WTC11 (cell line): ENCODE measurements around the gene RAD23A. TPM values are rescaled to one million over a fixed set of nuclear protein-coding genes. Genes with fewer than 3 reads are reported as not detected.

Source experiments
- ATAC-seq: fragments of 200-7000 bp; cut with Tn5 transposase; 2 replicates; pipeline ENCODE4 v1.10.0; 2021; ENCODE audit warnings: mild to moderate bottlenecking, moderate library complexity
- CTCF ChIA-PET: fragments of 300-600 bp; sonication (Branson Sonifier 250); formaldehyde crosslinking; loops from one replicate; lab custom pipeline; 2021; ENCODE audit warnings: antibody characterized with exemption; lab: Charles Lee
- POLR2A ChIA-PET: fragments of 350-600 bp; sonication (Branson Sonifier 250); formaldehyde crosslinking; loops from one replicate; lab custom pipeline; 2021; ENCODE audit warnings: antibody characterized with exemption; lab: Charles Lee
- DNase-seq: peaks from one replicate; pipeline ENCODE4 v3.0.0; 2021; ENCODE audit warnings: low spot score
- H3K27ac Mint-ChIP-seq: 2 replicates; pipeline ENCODE4 v1.8.0; 2021; ENCODE audit warnings: mixed read lengths
- H3K27me3 Mint-ChIP-seq: 2 replicates; pipeline ENCODE4 v1.8.0; 2021; ENCODE audit warnings: low read depth, mild to moderate bottlenecking, moderate library complexity, mixed read lengths
- H3K36me3 Mint-ChIP-seq: 2 replicates; pipeline ENCODE4 v1.8.0; 2021; ENCODE audit warnings: mixed read lengths
- H3K4me1 Mint-ChIP-seq: 2 replicates; pipeline ENCODE4 v1.8.0; 2022; ENCODE audit warnings: mixed read lengths
- H3K4me3 Mint-ChIP-seq: 2 replicates; pipeline ENCODE4 v1.8.0; 2021; ENCODE audit warnings: mild to moderate bottlenecking, moderate library complexity, mixed read lengths
- H3K9me3 Mint-ChIP-seq: 2 replicates; pipeline ENCODE4 v1.8.0; 2021; ENCODE audit warnings: mixed read lengths
- ATF1 ChIP-seq: sonication (generic); formaldehyde crosslinking; IDR thresholded peaks from 2 replicates; pipeline ENCODE4 v1.8.1; 2023; ENCODE audit warnings: mild to moderate bottlenecking, moderate library complexity, missing genetic modification reagents
- ESRRA ChIP-seq: sonication (generic); formaldehyde crosslinking; IDR thresholded peaks from 2 replicates; pipeline ENCODE4 v1.8.1; 2022; ENCODE audit warnings: mild to moderate bottlenecking, missing genetic modification reagents, borderline replicate concordance
- ETV6 ChIP-seq: sonication (generic); formaldehyde crosslinking; IDR thresholded peaks from 2 replicates; pipeline ENCODE4 v1.8.1; 2022; ENCODE audit warnings: mild to moderate bottlenecking, missing genetic modification reagents
- FOXJ3 ChIP-seq: sonication (generic); formaldehyde crosslinking; IDR thresholded peaks from 2 replicates; pipeline ENCODE4 v1.9.0; 2021; ENCODE audit warnings: missing genetic modification reagents, mild to moderate bottlenecking, borderline replicate concordance
- FOXP4 ChIP-seq: sonication (generic); formaldehyde crosslinking; IDR thresholded peaks from 2 replicates; pipeline ENCODE4 v1.8.0; 2022; ENCODE audit warnings: mild to moderate bottlenecking, missing genetic modification reagents
- GTF2I ChIP-seq: fragments of 250-450 bp; sonication (Bioruptor Pico); conservative IDR thresholded peaks from 2 replicates; pipeline ENCODE4 v1.4.0; 2021; ENCODE audit warnings: mild to moderate bottlenecking
- MLX ChIP-seq: sonication (generic); formaldehyde crosslinking; IDR thresholded peaks from 2 replicates; pipeline ENCODE4 v1.8.1; 2023; ENCODE audit warnings: mild to moderate bottlenecking, missing genetic modification reagents, moderate library complexity
- NFATC4 ChIP-seq: fragments of 250-450 bp; sonication (Bioruptor Pico); IDR thresholded peaks from 2 replicates; pipeline ENCODE4 v1.9.0; 2021; ENCODE audit warnings: mild to moderate bottlenecking
- NFE2L1 ChIP-seq: sonication (generic); formaldehyde crosslinking; IDR thresholded peaks from 2 replicates; pipeline ENCODE4 v1.8.1; 2023; ENCODE audit warnings: missing genetic modification reagents
- RORB ChIP-seq: fragments of 250-450 bp; sonication (Bioruptor Pico); IDR thresholded peaks from 2 replicates; pipeline ENCODE4 v1.9.0; 2021; ENCODE audit warnings: mild to moderate bottlenecking
- SMAD4 ChIP-seq: sonication (generic); formaldehyde crosslinking; IDR thresholded peaks from 2 replicates; pipeline ENCODE4 v1.8.0; 2022; ENCODE audit warnings: mild to moderate bottlenecking, missing genetic modification reagents
- TCF7 ChIP-seq: sonication (generic); formaldehyde crosslinking; IDR thresholded peaks from 2 replicates; pipeline ENCODE4 v1.8.0; 2022; ENCODE audit warnings: mild to moderate bottlenecking, low read depth, missing genetic modification reagents, moderate library complexity
- ZNF219 ChIP-seq: sonication (generic); formaldehyde crosslinking; IDR thresholded peaks from 2 replicates; pipeline ENCODE4 v1.8.0; 2023; ENCODE audit warnings: missing genetic modification reagents, mild to moderate bottlenecking, borderline replicate concordance
- ZNF317 ChIP-seq: sonication (generic); formaldehyde crosslinking; IDR thresholded peaks from 2 replicates; pipeline ENCODE4 v1.8.1; 2023; ENCODE audit warnings: low read depth, mild to moderate bottlenecking, moderate library complexity, missing genetic modification reagents, borderline replicate concordance
- ZNF416 ChIP-seq: fragments of 250-450 bp; sonication (Bioruptor Pico); IDR thresholded peaks from 2 replicates; pipeline ENCODE4 v1.9.0; 2021; ENCODE audit warnings: mild to moderate bottlenecking, inconsistent platforms
- ZNF425 ChIP-seq: fragments of 250-450 bp; sonication (Bioruptor Pico); conservative IDR thresholded peaks from 2 replicates; pipeline ENCODE4 v1.9.0; 2021; ENCODE audit warnings: mild to moderate bottlenecking
- ZNF512 ChIP-seq: sonication (generic); formaldehyde crosslinking; IDR thresholded peaks from 2 replicates; pipeline ENCODE4 v1.8.1; 2022; ENCODE audit warnings: missing genetic modification reagents, borderline replicate concordance
- ZNF671 ChIP-seq: fragments of 250-450 bp; sonication (Bioruptor Pico); IDR thresholded peaks from 2 replicates; pipeline ENCODE4 v1.8.0; 2021; ENCODE audit warnings: mild to moderate bottlenecking
- total RNA-seq: library from RNA; stranded (reverse); gene quantifications from 3 replicates; pipeline ENCODE4 v1.2.3, GENCODE V29; 2021

RAD23A gene
- total RNA-seq, 1 experiment from 2014 or later, result 84.3 TPM

GRCh38 chr19:12970070-12970820 is 24.6 kb downstream of the RAD23A start:
- H3K4me1 Mint-ChIP-seq, result no peaks in the 10 kb centered on the region
- no peaks in the 10 kb centered on the region for H3K9me3 Mint-ChIP-seq
- CTCF ChIA-PET, result interaction anchor here (1.1 to 1.4 kb wide), 4 partner anchors 8 to 131 kb away, joined by 3 to 11 read pairs (median 4); no protein-coding TSS in a partner anchor
- TF ChIP-seq GTF2I (CRISPR knock-in tag), result peak; percentile 71
- no peak for TF ChIP-seq ETV6
- no peaks in the 10 kb centered on the region for H3K27me3 Mint-ChIP-seq
- H3K36me3 Mint-ChIP-seq, result no peaks in the 10 kb centered on the region
- ATAC-seq (no peak), DNase-seq (no peak)
- no peak overlapping the region for H3K27ac Mint-ChIP-seq
- H3K4me3 Mint-ChIP-seq, result no peak overlapping the region
- POLR2A ChIA-PET, result no interaction called here

GRCh38 chr19:12973236-12973635 is 27.6 kb downstream of the RAD23A start:
- TF ChIP-seq NFE2L1, result no peak
- no peak for TF ChIP-seq FOXP4 (CRISPR knock-in tag)
- H3K9me3 Mint-ChIP-seq, result no peaks in the 10 kb centered on the region
- H3K4me3 Mint-ChIP-seq, result no peak overlapping the region
- ChIA-PET POLR2A (interaction anchor here (0.7 kb wide), 2 partner anchors 138 to 150 kb away, joined by 3 to 4 read pairs; no protein-coding TSS in a partner anchor), CTCF (interaction anchor here (0.6 to 9.9 kb wide), 5 partner anchors 7 to 223 kb away, joined by 3 to 197 read pairs (median 3); no protein-coding TSS in a partner anchor)
- H3K4me1 Mint-ChIP-seq, result no peaks in the 10 kb centered on the region
- H3K27ac Mint-ChIP-seq, result no peak overlapping the region
- ATAC-seq (no peak), DNase-seq (no peak)
- H3K36me3 Mint-ChIP-seq, result no peaks in the 10 kb centered on the region
- H3K27me3 Mint-ChIP-seq, result no peaks in the 10 kb centered on the region; the same call in 1 of the 2 replicates

- no peak for DNase-seq
- CTCF ChIA-PET, result interaction anchor here (1.0 to 9.9 kb wide), 5 partner anchors 9 to 127 kb away, joined by 3 to 276 read pairs (median 188); no protein-coding TSS in a partner anchor
- no peaks in the 10 kb centered on the region for H3K36me3 Mint-ChIP-seq
- TF ChIP-seq ESRRA (CRISPR knock-in tag) (no peak), FOXJ3 (no peak), ZNF317 (CRISPR knock-in tag) (no peak), ZNF512 (CRISPR knock-in tag) (no peak), ATF1 (no peak), ZNF219 (CRISPR knock-in tag) (no peak), NFATC4 (no peak), MLX (CRISPR knock-in tag) (no peak), GTF2I (CRISPR knock-in tag) (no peak), RORB (CRISPR knock-in tag) (no peak), SMAD4 (CRISPR knock-in tag) (no peak), ZNF671 (CRISPR knock-in tag) (no peak), ZNF416 (CRISPR knock-in tag) (no peak), TCF7 (no peak), ZNF425 (CRISPR knock-in tag) (no peak)
- TF ChIP-seq, all 79 proteins: peak for 0
- POLR2A ChIA-PET, result no interaction called here
- Mint-ChIP-seq H3K9me3 (no peaks in the 10 kb centered on the region), H3K4me3 (no peak overlapping the region), H3K4me1 (no peaks in the 10 kb centered on the region), H3K27ac (no peak overlapping the region), H3K27me3 (peaks cover 5% of the 10 kb centered on the region)
- no peak for ATAC-seq
Observed at GRCh38 chr19:12974301-12975220, 28.9 kb downstream of the RAD23A start.
